Naive thymus-derived CD4-positive, alpha-beta T cell (primary cell): ENCODE measurements around the gene MOAP1. TPM values are rescaled to one million over a fixed set of nuclear protein-coding genes. Genes with fewer than 3 reads are reported as not detected.

ENCODE experiments used
- ATAC-seq: fragments of 150-1000 bp; cut with Tn5 transposase; 2 replicates; pipeline ENCODE4 v1.10.0; 2021; ENCODE audit warnings: mild to moderate bottlenecking, moderate library complexity
- CTCF ChIA-PET: fragments of 350-600 bp; sonication (Branson Sonifier 250); formaldehyde crosslinking; loops from one replicate; lab custom pipeline; 2021; ENCODE audit warnings: antibody characterized with exemption; lab: Charles Lee
- POLR2A ChIA-PET: fragments of 350-600 bp; sonication (Branson Sonifier 250); formaldehyde crosslinking; loops from one replicate; lab custom pipeline; 2021; ENCODE audit warnings: antibody characterized with exemption, inconsistent platforms; lab: Charles Lee
- DNase-seq, 9 donors: peaks; one replicate each; pipeline versions ENCODE4 v3.0.0 to v3.0.0-alpha.2; 2020 to 2022; ENCODE audit warnings: mixed read lengths in 1 of 9
- H3K27ac ChIP-seq: one replicate; pipeline ENCODE4 v1.7.0; 2013; ENCODE audit warnings: mild to moderate bottlenecking, low read depth, low read length, moderate library complexity
- H3K27me3 ChIP-seq, 2 donors: one replicate each; pipeline ENCODE4 v1.7.0; 2013; ENCODE audit warnings: low read length in 2 of 2, mild to moderate bottlenecking in 2 of 2, moderate library complexity in 2 of 2; ENCODE audit not compliant: control insufficient read depth in 2 of 2, insufficient read depth in 2 of 2
- H3K36me3 ChIP-seq, 3 experiments: 1 replicate in 2 of 3; 2 replicates in 1 of 3; pipeline ENCODE4 v1.7.0; 2013; ENCODE audit warnings: low read length in 3 of 3, mild to moderate bottlenecking in 3 of 3, moderate library complexity in 1 of 3; ENCODE audit not compliant: insufficient read depth in 3 of 3, control insufficient read depth in 2 of 3
- H3K4me1 ChIP-seq, 2 donors: one replicate each; pipeline ENCODE4 v1.7.0; 2013; ENCODE audit warnings: low read length in 2 of 2, mild to moderate bottlenecking in 2 of 2, moderate library complexity in 1 of 2; ENCODE audit not compliant: control insufficient read depth in 2 of 2, insufficient read depth in 2 of 2
- H3K4me3 ChIP-seq: 2 replicates; pipeline ENCODE4 v1.7.0; 2013; ENCODE audit warnings: mild to moderate bottlenecking, low read length
- H3K9me3 ChIP-seq, 3 experiments: 1 replicate in 2 of 3; 2 replicates in 1 of 3; pipeline ENCODE4 v1.7.0; 2013; ENCODE audit warnings: low read length in 3 of 3; ENCODE audit not compliant: control insufficient read depth in 2 of 3
- H3K27ac Mint-ChIP-seq, 9 donors: one replicate each; pipeline ENCODE4 v1.8.0; 2020 to 2022; ENCODE audit warnings: mixed read lengths in 9 of 9, mild to moderate bottlenecking in 8 of 9, moderate library complexity in 5 of 9, inconsistent platforms in 2 of 9
- H3K27me3 Mint-ChIP-seq, 5 donors: one replicate each; pipeline ENCODE4 v1.8.0; 2021 to 2022; ENCODE audit warnings: mixed read lengths in 5 of 5, mild to moderate bottlenecking in 1 of 5
- H3K36me3 Mint-ChIP-seq, 5 donors: one replicate each; pipeline ENCODE4 v1.8.0; 2020 to 2022; ENCODE audit warnings: mixed read lengths in 5 of 5, mild to moderate bottlenecking in 3 of 5, inconsistent platforms in 1 of 5
- H3K4me1 Mint-ChIP-seq, 7 donors: one replicate each; pipeline ENCODE4 v1.8.0; 2020 to 2022; ENCODE audit warnings: mixed read lengths in 7 of 7, mild to moderate bottlenecking in 3 of 7, inconsistent platforms in 1 of 7
- H3K4me3 Mint-ChIP-seq, 10 donors: one replicate each; pipeline ENCODE4 v1.8.0; 2020 to 2022; ENCODE audit warnings: mild to moderate bottlenecking in 10 of 10, mixed read lengths in 10 of 10, moderate library complexity in 6 of 10, inconsistent platforms in 2 of 10
- H3K9me3 Mint-ChIP-seq, 11 donors: one replicate each; pipeline ENCODE4 v1.8.0; 2020 to 2022; ENCODE audit warnings: mixed read lengths in 11 of 11, mild to moderate bottlenecking in 4 of 11, inconsistent platforms in 1 of 11, moderate library complexity in 1 of 11
- intact Hi-C, 2 donors: fragments of 100-400 bp; cut with micrococcal nuclease; formaldehyde crosslinking; loops; one replicate each; pipeline ENCODE4 v1.15.1; 2023
- polyA plus RNA-seq, 2 donors: library from polyadenylated mRNA; unstranded; fragments of 300-500 nt; fragmentation: Illumina TruSeq; gene quantifications; one replicate each; pipeline ENCODE4 v1.2.3, GENCODE V29; 2021
- total RNA-seq, 6 experiments: library from RNA in 5 of 6; stranded (reverse) in 5 of 6; gene quantifications; 1 replicate in 5 of 6; 2 replicates in 1 of 6; pipeline ENCODE4 v1.2.3 and lab custom pipeline; 2021 to 2026

The MOAP1 gene
- total and polyA plus RNA-seq, 7 experiments from 2014 or later, result 20.5 to 102 (median 59.4) TPM

DNA sequence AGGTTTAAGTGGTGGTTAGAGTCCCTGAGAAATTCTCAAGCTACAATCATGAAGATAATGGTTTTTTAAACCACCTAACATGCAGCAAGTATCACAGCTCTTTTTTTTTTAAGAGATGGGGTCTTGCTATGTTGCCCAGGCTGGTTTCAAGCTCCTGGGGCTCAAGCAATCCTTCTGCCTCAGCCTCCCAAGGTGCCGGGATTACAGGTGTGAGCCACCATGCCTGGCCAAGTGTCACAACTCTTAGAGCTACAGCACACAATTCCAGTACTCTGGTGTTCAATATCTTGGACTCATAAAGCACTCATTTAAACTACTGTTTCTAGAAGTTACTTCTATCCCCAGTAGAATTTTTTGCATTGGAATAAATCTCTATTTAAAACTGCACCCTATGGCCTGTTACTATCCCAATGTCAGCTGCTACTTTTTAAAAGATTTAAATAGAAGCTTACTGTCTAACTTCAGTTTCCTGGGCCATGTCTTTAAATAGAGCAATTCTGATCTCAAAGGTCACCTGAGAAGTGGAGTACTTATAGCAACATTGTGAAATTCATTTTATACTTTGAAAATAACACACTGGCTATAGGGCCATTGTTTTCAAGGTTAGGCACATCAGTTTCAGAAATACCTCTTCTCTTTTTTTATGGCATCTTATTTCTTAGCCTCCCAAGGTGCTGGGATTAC, 10.8 kb upstream of the MOAP1 start:
- no peaks in the 10 kb centered on the region for H3K4me1 ChIP-seq
- CTCF ChIA-PET, result interaction anchor here (0.7 to 1.0 kb wide), 2 partner anchors 10 to 94 kb away, joined by 5 to 6 read pairs; no protein-coding TSS in a partner anchor
- Mint-ChIP-seq H3K4me1 (peaks cover 0 to 8% (median 3%) of the 10 kb centered on the region in 7 donors), H3K9me3 (no peaks in the 10 kb centered on the region), H3K27me3 (no peaks in the 10 kb centered on the region), H3K27ac (peak overlapping the region in 1 of 9 donors; percentile 14), H3K4me3 (no peak overlapping the region), H3K36me3 (peaks cover 0 to 8% (median 0%) of the 10 kb centered on the region in 5 donors)
- H3K36me3 ChIP-seq, result no peaks in the 10 kb centered on the region
- intact Hi-C loops, result no loop called here
- no peaks in the 10 kb centered on the region for H3K9me3 ChIP-seq
- POLR2A ChIA-PET, result interaction anchor here (0.6 to 1.6 kb wide), 3 partner anchors 9 to 65 kb away, joined by 3 to 4 read pairs (median 4); partner anchors contain the start of gene LYSET
- DNase-seq (no peak), ATAC-seq (no peak)
- H3K4me3 ChIP-seq, result no peak overlapping the region
- H3K27ac ChIP-seq, result no peak overlapping the region
- no peaks in the 10 kb centered on the region for H3K27me3 ChIP-seq

DNA sequence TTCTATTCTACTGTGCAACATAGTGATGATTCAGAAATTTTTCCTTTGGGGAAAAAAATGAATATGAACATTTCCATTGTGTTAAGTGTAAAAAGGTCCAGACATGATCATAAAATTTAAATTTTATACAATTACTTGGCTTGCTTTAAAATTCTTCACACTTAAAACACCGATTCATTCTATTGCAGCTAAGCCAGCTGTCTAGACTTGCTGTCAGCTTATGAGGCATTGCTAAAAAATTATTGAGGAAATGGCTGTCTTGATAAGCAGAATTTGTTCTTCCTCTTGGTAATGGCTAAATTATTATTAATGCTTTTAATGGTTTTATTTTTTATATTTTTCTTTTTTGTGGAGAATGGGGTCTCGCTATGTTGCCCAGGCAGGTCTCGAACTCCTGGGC, 2.3 kb upstream of the MOAP1 start:
- intact Hi-C loops, result loop anchor here in 1 of 2 donors (10.0 kb wide), 2 partner anchors 1062 to 1968 kb away; partner anchors contain the start of genes CPSF2, DICER1 and NDUFB1
- H3K9me3 Mint-ChIP-seq, result no peaks in the 10 kb centered on the region
- Histone ChIP-seq H3K9me3 (no peaks in the 10 kb centered on the region), H3K36me3 (peaks cover 0 to 12% (median 0%) of the 10 kb centered on the region in 3 experiments), H3K4me3 (no peak overlapping the region), H3K4me1 (peaks cover 9 to 23% of the 10 kb centered on the region in 2 donors), H3K27ac (no peak overlapping the region), H3K27me3 (no peaks in the 10 kb centered on the region)
- CTCF ChIA-PET, result no interaction called here
- ATAC-seq, result no peak
- no peaks in the 10 kb centered on the region for H3K27me3 Mint-ChIP-seq
- peaks cover 22 to 58% (median 43%) of the 10 kb centered on the region in 7 donors for H3K4me1 Mint-ChIP-seq
- peak overlapping the region in 5 of 10 donors; percentile 46 to 98 (median 90) for H3K4me3 Mint-ChIP-seq
- POLR2A ChIA-PET, result interaction anchor here (0.6 to 6.2 kb wide), 3 partner anchors 21 to 1260 kb away, joined by 3 to 69 read pairs (median 3); partner anchors contain the start of genes GON7 and UBR7
- DNase-seq, result no peak
- H3K36me3 Mint-ChIP-seq, result peaks cover under 1 to 13% (median 6%) of the 10 kb centered on the region in 5 donors
- peak overlapping the region in 6 of 9 donors; percentile 72 to 97 (median 88) for H3K27ac Mint-ChIP-seq

DNA sequence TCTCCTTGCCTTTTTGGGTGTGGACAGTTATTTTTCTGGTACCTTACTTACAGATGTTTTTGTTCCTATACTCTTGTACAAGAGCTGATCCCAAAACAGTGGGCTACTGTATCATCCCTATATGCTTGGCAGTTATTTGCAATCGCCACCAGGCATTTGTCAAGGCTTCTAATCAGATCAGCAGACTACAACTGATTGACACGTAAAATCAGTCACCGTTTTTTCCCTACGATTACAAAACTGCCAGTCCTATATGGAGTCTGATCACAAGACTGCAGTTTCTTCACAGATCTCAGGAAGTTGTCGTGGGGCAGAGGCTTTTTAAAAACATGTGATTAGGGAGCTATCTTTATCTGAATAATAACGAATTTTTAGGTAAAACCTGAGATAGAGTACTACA, 1.8 kb upstream of the MOAP1 start:
- peaks cover 4 to 16% (median 10%) of the 10 kb centered on the region in 5 donors for H3K36me3 Mint-ChIP-seq
- Histone ChIP-seq H3K4me3 (no peak overlapping the region), H3K27ac (peak overlapping the region; percentile 17), H3K4me1 (peaks cover 9 to 23% of the 10 kb centered on the region in 2 donors), H3K9me3 (no peaks in the 10 kb centered on the region), H3K27me3 (no peaks in the 10 kb centered on the region), H3K36me3 (peaks cover 0 to 12% (median 0%) of the 10 kb centered on the region in 3 experiments)
- H3K4me1 Mint-ChIP-seq, result peaks cover 27 to 63% (median 46%) of the 10 kb centered on the region in 7 donors
- intact Hi-C loops, result loop anchor here in 1 of 2 donors (10.0 kb wide), 2 partner anchors 1062 to 1968 kb away; partner anchors contain the start of genes CPSF2, DICER1 and NDUFB1
- ATAC-seq (no peak), DNase-seq (no peak)
- H3K4me3 Mint-ChIP-seq, result peak overlapping the region; percentile 46 to 98 (median 66)
- POLR2A ChIA-PET, result interaction anchor here (0.6 to 6.2 kb wide), 4 partner anchors 9 to 1261 kb away, joined by 3 to 69 read pairs (median 4); partner anchors contain the start of genes GON7 and UBR7
- H3K27me3 Mint-ChIP-seq, result no peaks in the 10 kb centered on the region
- no peaks in the 10 kb centered on the region for H3K9me3 Mint-ChIP-seq
- CTCF ChIA-PET, result no interaction called here
- peak overlapping the region; percentile 42 to 97 (median 84) for H3K27ac Mint-ChIP-seq

DNA sequence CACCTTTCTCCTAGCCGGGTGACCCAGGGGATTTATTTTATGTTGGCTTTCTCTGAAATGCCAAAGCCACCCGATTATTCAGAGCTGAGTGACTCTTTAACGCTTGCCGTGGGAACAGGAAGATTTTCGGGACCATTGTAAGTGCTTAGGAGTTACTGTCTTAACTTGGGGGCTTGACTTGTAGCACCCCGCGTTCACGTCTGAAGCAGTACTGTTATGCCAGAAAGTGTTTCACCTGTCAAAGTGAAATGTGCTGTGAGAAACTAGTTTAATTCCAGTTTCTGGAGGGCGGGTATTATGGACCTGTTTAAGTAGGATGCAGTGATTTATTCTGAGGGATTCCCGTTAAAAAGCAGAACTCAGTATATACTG, 638 bp upstream of the MOAP1 start:
- peak overlapping the region; percentile 91 to 98 (median 96) for H3K27ac Mint-ChIP-seq
- H3K4me3 Mint-ChIP-seq, result peak overlapping the region; percentile 90 to 98 (median 96)
- H3K36me3 ChIP-seq, result peaks cover 0 to 12% (median 0%) of the 10 kb centered on the region in 3 experiments
- CTCF ChIA-PET, result interaction anchor here (0.9 to 3.2 kb wide), 6 partner anchors 21 to 83 kb away, joined by 3 to 16 read pairs (median 4); partner anchors contain the start of genes GON7, ITPK1 and UBR7
- no peaks in the 10 kb centered on the region for H3K27me3 Mint-ChIP-seq
- H3K9me3 Mint-ChIP-seq, result no peaks in the 10 kb centered on the region
- H3K27me3 ChIP-seq, result no peaks in the 10 kb centered on the region
- H3K4me1 Mint-ChIP-seq, result peaks cover 26 to 63% (median 46%) of the 10 kb centered on the region in 7 donors
- intact Hi-C loops, result loop anchor here (1.0 to 10.0 kb wide), 8 partner anchors 22 to 1969 kb away; partner anchors contain the start of genes GOLGA5 (in 2 of the 2), BTBD7 (in 1 of the 2), CPSF2 (in 1 of the 2) and DICER1 (in 1 of the 2)
- POLR2A ChIA-PET, result interaction anchor here (0.6 to 6.2 kb wide), 12 partner anchors 11 to 1146 kb away, joined by 3 to 69 read pairs (median 4); partner anchors contain the start of genes DDX24, GON7, IFI27L1 and ITPK1
- DNase-seq (no peak), ATAC-seq (no peak)
- peak overlapping the region; percentile 95 for H3K27ac ChIP-seq
- peaks cover 9 to 23% of the 10 kb centered on the region in 2 donors for H3K4me1 ChIP-seq
- H3K9me3 ChIP-seq, result no peaks in the 10 kb centered on the region
- H3K4me3 ChIP-seq, result peak overlapping the region; percentile 94
- peaks cover 4 to 16% (median 10%) of the 10 kb centered on the region in 5 donors for H3K36me3 Mint-ChIP-seq

DNA sequence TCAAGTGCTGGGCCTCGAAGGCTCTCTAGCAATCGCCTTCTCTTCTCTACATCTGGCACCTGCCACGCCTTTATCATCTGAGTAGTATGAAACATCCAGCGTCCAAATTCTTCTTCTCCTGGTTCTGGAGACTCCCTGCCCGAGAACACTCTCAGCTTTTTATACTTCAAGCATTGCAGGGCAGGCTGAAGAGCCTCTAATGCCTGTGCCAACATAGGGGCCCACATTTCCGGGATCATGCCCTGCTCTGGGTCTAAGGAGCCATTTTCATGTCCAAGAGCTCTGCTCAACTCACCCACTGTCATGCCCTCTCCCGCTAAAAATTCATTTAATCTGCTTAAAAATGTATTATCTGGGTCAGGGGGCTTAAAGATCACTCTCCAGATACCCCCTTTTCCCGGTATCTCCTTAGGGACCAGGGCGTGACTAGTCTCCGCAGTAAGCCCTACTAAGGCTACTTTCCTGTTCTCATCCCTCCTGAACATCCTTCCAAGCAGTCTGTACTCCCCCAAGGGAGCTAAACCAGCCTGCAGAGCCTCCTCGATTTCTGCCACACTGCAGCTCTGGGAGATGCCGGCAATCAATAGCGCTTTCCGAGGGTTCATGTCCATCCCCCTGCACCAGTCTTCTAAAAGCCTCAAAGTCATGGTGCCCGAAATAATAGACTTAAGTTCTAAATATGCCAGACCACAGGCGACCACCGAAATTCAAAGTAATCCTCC, 940 bp downstream of the MOAP1 start:
- ATAC-seq, result no peak
- peak overlapping the region; percentile 96 for H3K27ac ChIP-seq
- peak overlapping the region; percentile 84 to 97 (median 93) for H3K27ac Mint-ChIP-seq
- ChIA-PET CTCF (interaction anchor here (0.6 to 3.2 kb wide), 6 partner anchors 21 to 227 kb away, joined by 3 to 16 read pairs (median 4); partner anchors contain the start of gene ITPK1), POLR2A (interaction anchor here (1.0 to 6.2 kb wide), 6 partner anchors 24 to 897 kb away, joined by 3 to 69 read pairs (median 6); partner anchors contain the start of genes DDX24, GON7, IFI27L1 and ITPK1)
- intact Hi-C loops, result loop anchor here (1.0 to 10.0 kb wide), 8 partner anchors 24 to 1971 kb away; partner anchors contain the start of genes GOLGA5 (in 2 of the 2), BTBD7 (in 1 of the 2), CPSF2 (in 1 of the 2) and DICER1 (in 1 of the 2)
- H3K27me3 Mint-ChIP-seq, result no peaks in the 10 kb centered on the region
- H3K4me1 ChIP-seq, result peaks cover 9 to 23% of the 10 kb centered on the region in 2 donors
- no peaks in the 10 kb centered on the region for H3K9me3 ChIP-seq
- H3K4me1 Mint-ChIP-seq, result peaks cover 25 to 54% (median 38%) of the 10 kb centered on the region in 7 donors
- H3K36me3 ChIP-seq, result peaks cover 0 to 12% (median 0%) of the 10 kb centered on the region in 3 experiments
- H3K36me3 Mint-ChIP-seq, result peaks cover 4 to 16% (median 10%) of the 10 kb centered on the region in 5 donors
- no peak for DNase-seq
- peak overlapping the region; percentile 84 to 98 (median 89) for H3K4me3 Mint-ChIP-seq
- H3K9me3 Mint-ChIP-seq, result no peaks in the 10 kb centered on the region
- no peaks in the 10 kb centered on the region for H3K27me3 ChIP-seq
- H3K4me3 ChIP-seq, result peak overlapping the region; percentile 95
